HL-60 (cell line): Measurements from ENCODE around the gene MYOM1.

ENCODE experiments used
- DNase-seq, 2 experiments: peaks; one replicate each; pipeline ENCODE4 v3.0.0-alpha.2; 2010 to 2020; ENCODE audit warnings: low read depth in 1 of 2, low spot score in 1 of 2
- H3K27ac ChIP-seq: fragments of 250-450 bp; sonication (Bioruptor Pico); replicated peaks from 2 replicates; pipeline ENCODE4 v1.5.1; 2020; ENCODE audit warnings: mild to moderate bottlenecking, moderate library complexity
- H3K27me3 ChIP-seq: fragments of 250-450 bp; sonication (Bioruptor Pico); 2 replicates; pipeline ENCODE4 v1.5.1; 2021; ENCODE audit warnings: mild to moderate bottlenecking, moderate library complexity; ENCODE audit not compliant: insufficient read depth, poor library complexity, severe bottlenecking
- H3K4me3 ChIP-seq: replicated peaks from 2 replicates; pipeline ENCODE4 v1.5.1; 2011; ENCODE audit warnings: mild to moderate bottlenecking, control low read depth, low read length; ENCODE audit not compliant: insufficient read depth
- GABPA ChIP-seq: IDR thresholded peaks from 2 replicates; pipeline ENCODE4 v1.6.1; 2012; ENCODE audit warnings: low read depth
- POLR2AphosphoS5 ChIP-seq: IDR thresholded peaks from 2 replicates; pipeline ENCODE4 v1.6.1; 2012; ENCODE audit warnings: low read depth
- SPI1 ChIP-seq: IDR thresholded peaks from 2 replicates; pipeline ENCODE4 v1.6.1; 2012; ENCODE audit warnings: low read depth, mild to moderate bottlenecking, borderline replicate concordance
- TF ChIP-seq, protein P1 (sequence below): IDR thresholded peaks from 2 replicates; pipeline ENCODE4 v1.6.1; 2012; ENCODE audit warnings: low read depth; ENCODE audit not compliant: insufficient replicate concordance
- TF ChIP-seq, protein P2 (sequence below): IDR thresholded peaks from one replicate; pipeline ENCODE4 v1.5.1; 2011; ENCODE audit warnings: low read length, control low read depth, inconsistent platforms; ENCODE audit not compliant: insufficient read depth

The MYOM1 gene

DNA sequence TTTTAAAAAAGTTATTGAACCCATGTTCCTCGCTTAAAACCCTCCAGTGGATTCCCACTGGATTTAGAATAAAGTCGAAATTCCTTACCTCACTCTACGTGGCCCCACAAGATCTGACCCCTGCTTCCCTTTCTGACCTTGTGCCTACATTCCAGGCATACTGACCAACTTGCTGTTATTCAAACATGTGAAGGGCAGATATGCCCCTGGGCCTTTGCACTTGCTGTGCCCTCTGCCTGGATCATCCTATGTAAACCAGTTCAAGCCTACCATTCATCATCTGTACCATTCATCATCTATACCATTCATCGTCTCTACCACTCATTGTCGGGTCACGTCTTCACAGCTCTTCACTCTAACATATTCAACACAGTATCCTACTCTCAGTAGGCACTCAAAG lies 165.6 kb downstream of the MYOM1 start:
- Histone ChIP-seq H3K4me3 (no peak overlapping the region), H3K27ac (no peak overlapping the region)
- no peak for DNase-seq

DNA sequence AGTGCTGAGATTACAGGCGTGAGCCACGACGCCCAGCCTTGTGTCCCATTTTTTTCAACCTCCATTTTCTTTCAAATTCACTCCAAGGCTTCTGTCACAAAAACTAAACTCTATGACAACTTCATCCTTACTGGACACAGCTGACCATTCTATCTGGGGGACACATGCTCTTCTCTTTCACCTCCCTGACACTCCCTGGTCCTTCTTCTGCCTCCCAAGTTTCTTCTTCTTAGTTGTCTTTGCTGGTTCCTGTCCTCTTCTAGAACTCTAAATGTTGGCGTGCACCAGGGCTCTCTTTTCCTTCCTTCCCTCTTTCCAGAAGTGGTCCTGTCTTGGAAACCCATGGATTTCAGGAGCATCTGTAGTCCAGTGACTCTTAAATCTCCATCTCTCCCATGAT lies 166.7 kb downstream of the MYOM1 start:
- no peak for DNase-seq
- no peak overlapping the region for H3K27ac ChIP-seq
- no peaks in the 10 kb centered on the region for H3K27me3 ChIP-seq
- no peak overlapping the region for H3K4me3 ChIP-seq
- no peak for TF ChIP-seq POLR2AphosphoS5
- no peak for TF ChIP-seq SPI1
- TF ChIP-seq, protein P1, sequence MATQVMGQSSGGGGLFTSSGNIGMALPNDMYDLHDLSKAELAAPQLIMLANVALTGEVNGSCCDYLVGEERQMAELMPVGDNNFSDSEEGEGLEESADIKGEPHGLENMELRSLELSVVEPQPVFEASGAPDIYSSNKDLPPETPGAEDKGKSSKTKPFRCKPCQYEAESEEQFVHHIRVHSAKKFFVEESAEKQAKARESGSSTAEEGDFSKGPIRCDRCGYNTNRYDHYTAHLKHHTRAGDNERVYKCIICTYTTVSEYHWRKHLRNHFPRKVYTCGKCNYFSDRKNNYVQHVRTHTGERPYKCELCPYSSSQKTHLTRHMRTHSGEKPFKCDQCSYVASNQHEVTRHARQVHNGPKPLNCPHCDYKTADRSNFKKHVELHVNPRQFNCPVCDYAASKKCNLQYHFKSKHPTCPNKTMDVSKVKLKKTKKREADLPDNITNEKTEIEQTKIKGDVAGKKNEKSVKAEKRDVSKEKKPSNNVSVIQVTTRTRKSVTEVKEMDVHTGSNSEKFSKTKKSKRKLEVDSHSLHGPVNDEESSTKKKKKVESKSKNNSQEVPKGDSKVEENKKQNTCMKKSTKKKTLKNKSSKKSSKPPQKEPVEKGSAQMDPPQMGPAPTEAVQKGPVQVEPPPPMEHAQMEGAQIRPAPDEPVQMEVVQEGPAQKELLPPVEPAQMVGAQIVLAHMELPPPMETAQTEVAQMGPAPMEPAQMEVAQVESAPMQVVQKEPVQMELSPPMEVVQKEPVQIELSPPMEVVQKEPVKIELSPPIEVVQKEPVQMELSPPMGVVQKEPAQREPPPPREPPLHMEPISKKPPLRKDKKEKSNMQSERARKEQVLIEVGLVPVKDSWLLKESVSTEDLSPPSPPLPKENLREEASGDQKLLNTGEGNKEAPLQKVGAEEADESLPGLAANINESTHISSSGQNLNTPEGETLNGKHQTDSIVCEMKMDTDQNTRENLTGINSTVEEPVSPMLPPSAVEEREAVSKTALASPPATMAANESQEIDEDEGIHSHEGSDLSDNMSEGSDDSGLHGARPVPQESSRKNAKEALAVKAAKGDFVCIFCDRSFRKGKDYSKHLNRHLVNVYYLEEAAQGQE, result no peak
- TF ChIP-seq, protein P2, sequence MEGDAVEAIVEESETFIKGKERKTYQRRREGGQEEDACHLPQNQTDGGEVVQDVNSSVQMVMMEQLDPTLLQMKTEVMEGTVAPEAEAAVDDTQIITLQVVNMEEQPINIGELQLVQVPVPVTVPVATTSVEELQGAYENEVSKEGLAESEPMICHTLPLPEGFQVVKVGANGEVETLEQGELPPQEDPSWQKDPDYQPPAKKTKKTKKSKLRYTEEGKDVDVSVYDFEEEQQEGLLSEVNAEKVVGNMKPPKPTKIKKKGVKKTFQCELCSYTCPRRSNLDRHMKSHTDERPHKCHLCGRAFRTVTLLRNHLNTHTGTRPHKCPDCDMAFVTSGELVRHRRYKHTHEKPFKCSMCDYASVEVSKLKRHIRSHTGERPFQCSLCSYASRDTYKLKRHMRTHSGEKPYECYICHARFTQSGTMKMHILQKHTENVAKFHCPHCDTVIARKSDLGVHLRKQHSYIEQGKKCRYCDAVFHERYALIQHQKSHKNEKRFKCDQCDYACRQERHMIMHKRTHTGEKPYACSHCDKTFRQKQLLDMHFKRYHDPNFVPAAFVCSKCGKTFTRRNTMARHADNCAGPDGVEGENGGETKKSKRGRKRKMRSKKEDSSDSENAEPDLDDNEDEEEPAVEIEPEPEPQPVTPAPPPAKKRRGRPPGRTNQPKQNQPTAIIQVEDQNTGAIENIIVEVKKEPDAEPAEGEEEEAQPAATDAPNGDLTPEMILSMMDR, result no peak
- no peak for TF ChIP-seq GABPA

More for the DNA sequence above, 165.6 kb downstream of the MYOM1 start:
- TF ChIP-seq SPI1, result no peak
- TF ChIP-seq, protein P1, result no peak
- TF ChIP-seq GABPA, result no peak
- TF ChIP-seq, protein P2, result no peak
- TF ChIP-seq POLR2AphosphoS5, result no peak
- H3K27me3 ChIP-seq, result no peaks in the 10 kb centered on the region

DNA sequence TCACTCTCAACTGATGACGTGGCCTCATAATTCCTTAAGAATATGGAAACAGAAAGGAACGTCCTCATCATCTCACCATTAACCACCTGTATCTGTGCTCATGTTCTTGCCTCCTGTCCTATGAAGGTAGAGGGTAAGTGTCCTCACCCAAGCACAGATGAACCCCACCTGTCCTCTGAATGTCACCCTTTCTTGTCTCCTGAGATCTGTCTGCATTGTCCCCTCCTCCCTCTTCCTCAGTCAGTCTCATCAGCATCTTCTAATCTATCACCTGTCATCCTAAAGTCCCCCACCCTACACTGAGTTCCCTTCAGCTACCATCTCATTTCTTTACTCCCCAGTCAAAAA lies 167.4 kb downstream of the MYOM1 start:
- Histone ChIP-seq H3K27me3 (no peaks in the 10 kb centered on the region), H3K27ac (peak overlapping the region; percentile 6; the same call in 1 of the 2 replicates), H3K4me3 (no peak overlapping the region)
- no peak for DNase-seq
- TF ChIP-seq, protein P2, result no peak
- TF ChIP-seq POLR2AphosphoS5, result no peak
- TF ChIP-seq GABPA, result no peak
- TF ChIP-seq SPI1, result no peak
- TF ChIP-seq, protein P1, result no peak
